Colonic mucosa (tissue), 4 donors: ENCODE data around the gene CLIP3. TPM values are rescaled to one million over a fixed set of nuclear protein-coding genes. Genes with fewer than 3 reads are reported as not detected.

ENCODE experiments used
- DNase-seq: peaks from one replicate; pipeline ENCODE4 v3.0.0-alpha.2; 2020
- H3K27ac ChIP-seq: fragments of 200-600 bp; one replicate; pipeline ENCODE4 v1.8.0; 2021
- H3K27me3 ChIP-seq: fragments of 200-600 bp; one replicate; pipeline ENCODE4 v1.8.0; 2021
- H3K36me3 ChIP-seq: fragments of 200-600 bp; one replicate; pipeline ENCODE4 v1.8.0; 2021
- H3K4me1 ChIP-seq: fragments of 200-600 bp; one replicate; pipeline ENCODE4 v1.8.0; 2021; ENCODE audit warnings: mild to moderate bottlenecking
- H3K4me3 ChIP-seq: fragments of 200-600 bp; one replicate; pipeline ENCODE4 v1.8.0; 2021
- H3K9ac ChIP-seq, 2 donors: one replicate each; pipeline ENCODE4 v1.7.0; 2013; ENCODE audit warnings: control low read depth in 2 of 2, low read depth in 2 of 2, low read length in 2 of 2
- H3K9me3 ChIP-seq: fragments of 200-600 bp; one replicate; pipeline ENCODE4 v1.8.0; 2021
- intact Hi-C: fragments of 100-400 bp; cut with DNase I; formaldehyde crosslinking; loops from one replicate; pipeline ENCODE4 v1.14.1; 2022
- total RNA-seq, 2 donors: library from RNA; stranded (reverse); fragmentation: NEBNext Ultra II Directional in 1 of 2; extraction: Animal tissue kit (Norgen Biotek cat#: 25700) in 1 of 2; gene quantifications; one replicate each; pipeline ENCODE4 v1.2.1, GENCODE V29; 2021
- TF ChIP-seq, protein P1 (sequence below): fragments of 200-600 bp; IDR thresholded peaks from one replicate; pipeline ENCODE4 v1.8.0; 2022; ENCODE audit warnings: antibody characterized with exemption, mild to moderate bottlenecking
- donor health status: healthy.
- donor health status: DM: no; HTN: no; CAD: no.
- donor health status: DM: no; HTN: no; CAD: no.

Gene CLIP3
- total RNA-seq, 2 donors from 2014 or later: 3.4 to 11.7 TPM

DNA sequence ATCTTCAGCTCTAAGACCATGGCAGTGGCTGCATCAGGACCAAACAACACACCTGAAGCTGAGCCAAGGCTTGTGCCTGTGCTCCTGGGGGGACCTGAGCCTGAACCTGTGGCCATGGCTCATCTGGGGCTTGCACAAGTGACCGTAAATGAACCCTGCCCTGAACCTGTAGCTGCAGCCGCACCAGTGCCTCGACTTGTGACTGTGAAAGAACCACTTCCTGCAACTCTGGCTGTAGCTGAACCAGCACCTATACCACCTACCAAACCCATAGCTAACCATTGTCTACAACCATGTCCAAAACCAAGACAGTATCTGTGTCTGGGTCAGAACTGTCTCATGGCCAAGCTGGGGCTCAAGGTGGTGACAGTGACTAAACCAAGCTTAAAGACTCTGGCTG, 65.9 kb downstream of the CLIP3 start:
- H3K4me1 ChIP-seq: no peaks in the 10 kb centered on the region
- TF ChIP-seq, protein P1, sequence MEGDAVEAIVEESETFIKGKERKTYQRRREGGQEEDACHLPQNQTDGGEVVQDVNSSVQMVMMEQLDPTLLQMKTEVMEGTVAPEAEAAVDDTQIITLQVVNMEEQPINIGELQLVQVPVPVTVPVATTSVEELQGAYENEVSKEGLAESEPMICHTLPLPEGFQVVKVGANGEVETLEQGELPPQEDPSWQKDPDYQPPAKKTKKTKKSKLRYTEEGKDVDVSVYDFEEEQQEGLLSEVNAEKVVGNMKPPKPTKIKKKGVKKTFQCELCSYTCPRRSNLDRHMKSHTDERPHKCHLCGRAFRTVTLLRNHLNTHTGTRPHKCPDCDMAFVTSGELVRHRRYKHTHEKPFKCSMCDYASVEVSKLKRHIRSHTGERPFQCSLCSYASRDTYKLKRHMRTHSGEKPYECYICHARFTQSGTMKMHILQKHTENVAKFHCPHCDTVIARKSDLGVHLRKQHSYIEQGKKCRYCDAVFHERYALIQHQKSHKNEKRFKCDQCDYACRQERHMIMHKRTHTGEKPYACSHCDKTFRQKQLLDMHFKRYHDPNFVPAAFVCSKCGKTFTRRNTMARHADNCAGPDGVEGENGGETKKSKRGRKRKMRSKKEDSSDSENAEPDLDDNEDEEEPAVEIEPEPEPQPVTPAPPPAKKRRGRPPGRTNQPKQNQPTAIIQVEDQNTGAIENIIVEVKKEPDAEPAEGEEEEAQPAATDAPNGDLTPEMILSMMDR: no peak
- no peaks in the 10 kb centered on the region for H3K27me3 ChIP-seq
- no peak for DNase-seq
- no peaks in the 10 kb centered on the region for H3K36me3 ChIP-seq
- no peak overlapping the region for H3K27ac ChIP-seq
- intact Hi-C loops: no loop called here
- H3K9me3 ChIP-seq: no peaks in the 10 kb centered on the region
- no peak overlapping the region for H3K4me3 ChIP-seq
- H3K9ac ChIP-seq: no peak overlapping the region

Other genes with a start within 250 kb of the CLIP3 start
- gene PRODH2, start 220.0 kb downstream of the CLIP3 start, total RNA-seq: not detected
- gene NPHS1, start 180.4 kb downstream of the CLIP3 start, total RNA-seq: not detected
- gene KIRREL2, start 176.0 kb downstream of the CLIP3 start, total RNA-seq: under 1 TPM in 1 of 2 donors, not detected in 1; 0.13 TPM
- 1 to 10 TPM; 2.6 to 3.7 TPM for gene APLP1, start 164.3 kb downstream of the CLIP3 start, total RNA-seq
- gene NFKBID, start 132.3 kb downstream of the CLIP3 start, total RNA-seq: 10 to 100 TPM in 1 of 2 donors, 1 to 10 TPM in 1; 8.6 to 11.2 TPM
- gene HCST, start 130.3 kb downstream of the CLIP3 start, total RNA-seq: 1 to 10 TPM; 2.4 to 4.8 TPM
- gene TYROBP, start 124.6 kb downstream of the CLIP3 start, total RNA-seq: 10 to 100 TPM; 10.4 to 32.8 TPM
- gene LRFN3, start 96.5 kb downstream of the CLIP3 start, total RNA-seq: 10 to 100 TPM; 10.0 to 17.4 TPM
- 10 to 100 TPM; 25.2 to 31.6 TPM for gene SDHAF1, start 37.7 kb downstream of the CLIP3 start, total RNA-seq
- gene SYNE4, start 24.1 kb downstream of the CLIP3 start, total RNA-seq: 10 to 100 TPM in 1 of 2 donors, 1 to 10 TPM in 1; 9.3 to 10.1 TPM
- 10 to 100 TPM; 17.0 to 26.2 TPM for gene ALKBH6, start 18.7 kb downstream of the CLIP3 start, total RNA-seq
- gene THAP8, start 21.4 kb upstream of the CLIP3 start, total RNA-seq: 1 to 10 TPM; 3.3 to 4.6 TPM
- 10 to 100 TPM in 1 of 2 donors, 1 to 10 TPM in 1; 2.1 to 13.1 TPM for gene WDR62, start 22.0 kb upstream of the CLIP3 start, total RNA-seq
- not detected for gene OVOL3, start 78.3 kb upstream of the CLIP3 start, total RNA-seq
- gene POLR2I, start 82.0 kb upstream of the CLIP3 start, total RNA-seq: 10 to 100 TPM; 41.6 to 94.0 TPM
- 100 to 1,000 TPM in 1 of 2 donors, 10 to 100 TPM in 1; 82.3 to 115 TPM for gene TBCB, start 82.6 kb upstream of the CLIP3 start, total RNA-seq
- 100 to 1,000 TPM; 677 to 794 TPM for gene CAPNS1, start 107.2 kb upstream of the CLIP3 start, total RNA-seq
- 10 to 100 TPM in 1 of 2 donors, 1 to 10 TPM in 1; 8.2 to 17.1 TPM for gene COX7A1, start 119.6 kb upstream of the CLIP3 start, total RNA-seq
- gene ZNF565, start 181.8 kb upstream of the CLIP3 start, total RNA-seq: 1 to 10 TPM; 2.2 to 3.2 TPM
- gene ZNF146, start 182.2 kb upstream of the CLIP3 start, total RNA-seq: 10 to 100 TPM; 44.0 to 45.2 TPM